Right cardiac atrium (tissue), 5 donors: Measurements from ENCODE around the gene TIGAR. TPM values are rescaled to one million over a fixed set of nuclear protein-coding genes. Genes with fewer than 3 reads are reported as not detected.

ENCODE experiments used
- ATAC-seq, 2 donors: fragments of 200-7000 bp; cut with Tn5 transposase; one replicate each; pipeline versions ENCODE4 v1.8.0 to v1.9.1; 2020; ENCODE audit warnings: moderate library complexity in 2 of 2, mild to moderate bottlenecking in 1 of 2
- DNase-seq, 3 donors: peaks; one replicate each; pipeline ENCODE4 v3.0.0-alpha.2; 2020
- H3K27ac ChIP-seq: one replicate; pipeline ENCODE4 v1.5.1; 2013; ENCODE audit warnings: mild to moderate bottlenecking, low read length, control low read depth, moderate library complexity
- H3K27me3 ChIP-seq: one replicate; pipeline ENCODE4 v1.6.1; 2013; ENCODE audit not compliant: control insufficient read depth, insufficient read depth
- H3K4me1 ChIP-seq: one replicate; pipeline ENCODE4 v1.6.1; 2013; ENCODE audit warnings: low read length; ENCODE audit not compliant: control insufficient read depth, insufficient read depth
- H3K4me3 ChIP-seq: one replicate; pipeline ENCODE4 v1.5.1; 2013; ENCODE audit warnings: low read length, control low read depth
- H3K9me3 ChIP-seq: one replicate; pipeline ENCODE4 v1.6.1; 2013; ENCODE audit warnings: low read length; ENCODE audit not compliant: control insufficient read depth
- WGBS: extraction: QIAGEN DNeasy Blood & Tissue Kit; methylation state at CpG from one replicate; pipeline ENCODE4 v1.1.7; 2013; 5-methylcytosine and 5-hydroxymethylcytosine counted together
- intact Hi-C, 4 donors: fragments of 100-400 bp; cut with DNase I; formaldehyde crosslinking; loops; one replicate each; pipeline versions ENCODE4 v1.11.0 to v1.14.0; 2022 to 2023
- long read RNA-seq, 4 donors: library from polyadenylated mRNA; unstranded; transcript quantifications; one replicate each; pipeline ENCODE4 v2.0.0, GENCODE V29; 2020 to 2021
- polyA plus RNA-seq: library from polyadenylated mRNA; stranded (reverse); fragments of 200-250 nt; gene quantifications from one replicate; pipeline ENCODE4 v1.2.3, GENCODE V29; 2013
- total RNA-seq, 4 donors: library from RNA; stranded (reverse); fragmentation: NEBNext Ultra II Directional; extraction: Animal tissue kit (Norgen Biotek cat#: 25700); gene quantifications; one replicate each; pipeline ENCODE4 v1.2.1, GENCODE V29; 2021
- donor health status: healthy with polysubstance abuse.
- donor health status: DM: no; HTN: yes; CAD: no.
- donor health status: DM: no; HTN: no; CAD: no.
- donor health status: DM: no; HTN: yes; CAD: no; lungs with severe emphysema.
- donor health status: DM: yes; HTN: yes; CAD: no.

TIGAR gene
- total RNA-seq, result 10 to 100 TPM in 2 of 4 donors, 1 to 10 TPM in 2; 8.6 to 14.5 (median 11.1) TPM
- 4.9 TPM for polyA plus RNA-seq
- long read RNA-seq, donor 1, transcript TIGAR-201 (6 exons, 2,782 nt), result major isoform, 8 of 13 reads
- long read RNA-seq, donor 1, partial matches to known transcripts, result 0 of 13 reads
- long read RNA-seq, donor 1, other reads (novel, unspliced or antisense), result 5 of 13 reads
- long read RNA-seq, donor 2, partial matches to known transcripts, result 0 of 4 reads
- long read RNA-seq, donor 2, other reads (novel, unspliced or antisense), result 1 of 4 reads
- long read RNA-seq, donor 3, transcript TIGAR-201 (6 exons, 2,782 nt), result major isoform, 31 of 31 reads
- long read RNA-seq, donor 3, partial matches to known transcripts, result 0 of 31 reads
- long read RNA-seq, donor 3, other reads (novel, unspliced or antisense), result 0 of 31 reads
- long read RNA-seq, donor 4, partial matches to known transcripts, result 0 of 2 reads
- long read RNA-seq, donor 4, other reads (novel, unspliced or antisense), result 0 of 2 reads

GRCh38 chr12:4320853-4321701 lies at the start of gene TIGAR:
Gene TIGAR, plus strand, starts transcription at chr12:4321213. Its CDS starts 59 bp downstream, at chr12:4321272.
- intact Hi-C loops, result no loop called here
- no peaks in the 10 kb centered on the region for H3K9me3 ChIP-seq
- WGBS, result under 1% methylated on average over 76 of the region's 76 CpGs
- peak within 1 kb of the TSS; percentile 59 for H3K27ac ChIP-seq
- H3K4me1 ChIP-seq, result no peaks in the 10 kb centered on the region
- ATAC-seq (peak; percentile 100), DNase-seq (peak; percentile 96 to 98 (median 97))
- H3K27me3 ChIP-seq, result no peaks in the 10 kb centered on the region
- H3K4me3 ChIP-seq, result peak within 1 kb of the TSS; percentile 69

DNA sequence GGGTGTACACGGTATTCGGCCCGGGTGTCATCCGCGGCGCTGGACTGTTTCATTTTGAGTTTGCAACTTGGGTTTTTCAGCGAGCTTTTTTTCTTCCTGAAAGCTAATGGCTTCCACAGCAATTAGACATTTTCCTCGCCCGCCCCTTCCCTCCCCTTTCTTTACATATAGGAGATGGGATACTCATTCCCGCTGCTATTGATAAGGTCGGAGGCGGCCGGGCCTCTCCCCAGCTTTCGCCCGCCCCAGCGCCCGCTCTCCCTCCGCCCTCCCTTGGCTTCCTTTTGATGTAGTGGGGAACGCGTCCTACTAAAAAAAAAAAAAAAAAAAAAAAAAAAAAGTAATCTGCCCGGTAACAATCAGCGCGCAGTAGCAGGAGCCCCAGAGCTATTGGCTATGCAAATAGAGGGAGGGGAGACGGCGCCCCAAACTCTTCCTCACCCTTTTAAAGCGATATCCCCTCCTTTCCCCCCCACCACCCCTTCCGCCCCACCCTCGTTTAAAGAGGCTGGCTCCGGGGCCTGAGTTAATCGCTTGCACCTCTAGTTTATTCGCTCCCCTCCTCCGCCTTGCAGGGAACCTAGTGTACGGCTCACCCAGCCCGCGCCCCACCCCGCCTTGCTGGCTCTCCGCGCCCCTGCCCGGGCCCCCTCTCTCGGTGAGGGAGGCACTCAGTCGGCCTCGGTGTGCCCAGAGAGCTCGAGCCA lies 49.1 kb upstream of the TIGAR start:
- DNase-seq (peak; percentile 80 to 92 (median 89)), ATAC-seq (peak; percentile 64 to 68)
- Histone ChIP-seq H3K27ac (peak overlapping the region; percentile 37), H3K4me3 (peak overlapping the region; percentile 75), H3K27me3 (no peaks in the 10 kb centered on the region), H3K9me3 (no peaks in the 10 kb centered on the region), H3K4me1 (peaks cover 4% of the 10 kb centered on the region)
- intact Hi-C loops, result loop anchor here (10.0 kb wide), 4 partner anchors 157 to 277 kb away; no protein-coding TSS in a partner anchor
- under 1% methylated on average over 43 of the region's 43 CpGs for WGBS

DNA sequence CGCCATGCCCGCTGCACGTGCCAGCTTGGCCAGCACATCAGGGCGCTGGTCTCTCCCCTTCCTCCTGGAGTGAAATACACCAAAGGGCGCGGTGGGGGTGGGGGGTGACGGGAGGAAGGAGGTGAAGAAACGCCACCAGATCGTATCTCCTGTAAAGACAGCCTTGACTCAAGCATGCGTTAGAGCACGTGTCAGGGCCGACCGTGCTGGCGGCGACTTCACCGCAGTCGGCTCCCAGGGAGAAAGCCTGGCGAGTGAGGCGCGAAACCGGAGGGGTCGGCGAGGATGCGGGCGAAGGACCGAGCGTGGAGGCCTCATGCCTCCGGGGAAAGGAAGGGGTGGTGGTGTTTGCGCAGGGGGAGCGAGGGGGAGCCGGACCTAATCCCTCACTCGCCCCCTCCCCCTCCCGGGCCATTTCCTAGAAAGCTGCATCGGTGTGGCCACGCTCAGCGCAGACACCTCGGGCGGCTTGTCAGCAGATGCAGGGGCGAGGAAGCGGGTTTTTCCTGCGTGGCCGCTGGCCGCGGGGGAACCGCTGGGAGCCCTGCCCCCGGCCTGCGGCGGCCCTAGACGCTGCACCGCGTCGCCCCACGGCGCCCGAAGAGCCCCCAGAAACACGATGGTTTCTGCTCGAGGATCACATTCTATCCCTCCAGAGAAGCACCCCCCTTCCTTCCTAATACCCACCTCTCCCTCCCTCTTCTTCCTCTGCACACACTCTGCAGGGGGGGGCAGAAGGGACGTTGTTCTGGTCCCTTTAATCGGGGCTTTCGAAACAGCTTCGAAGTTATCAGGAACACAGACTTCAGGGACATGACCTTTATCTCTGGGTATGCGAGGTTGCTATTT lies 48.4 kb upstream of the TIGAR start:
- peak overlapping the region; percentile 75 for H3K4me3 ChIP-seq
- peak; percentile 50 to 85 (median 82) for DNase-seq
- no peaks in the 10 kb centered on the region for H3K27me3 ChIP-seq
- peak in 1 of 2 donors; percentile 2 for ATAC-seq
- peaks cover 4% of the 10 kb centered on the region for H3K4me1 ChIP-seq
- H3K9me3 ChIP-seq, result no peaks in the 10 kb centered on the region
- peak overlapping the region; percentile 37 for H3K27ac ChIP-seq
- WGBS, result under 1% methylated on average over 62 of the region's 62 CpGs
- intact Hi-C loops, result loop anchor here (10.0 kb wide), 4 partner anchors 158 to 278 kb away; no protein-coding TSS in a partner anchor

DNA sequence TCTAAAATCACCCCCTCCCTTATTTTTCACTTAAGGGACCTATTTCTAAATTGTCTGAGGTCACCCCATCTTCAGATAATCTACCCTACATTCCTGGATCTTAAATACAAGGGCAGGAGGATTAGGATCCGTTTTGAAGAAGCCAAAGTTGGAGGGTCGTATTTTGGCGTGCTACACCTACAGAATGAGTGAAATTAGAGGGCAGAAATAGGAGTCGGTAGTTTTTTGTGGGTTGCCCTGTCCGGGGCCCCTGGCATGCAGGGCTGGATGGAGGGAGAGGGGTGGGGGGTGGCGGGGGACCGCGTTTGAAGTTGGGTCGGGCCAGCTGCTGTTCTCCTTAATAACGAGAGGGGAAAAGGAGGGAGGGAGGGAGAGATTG lies 47.8 kb upstream of the TIGAR start:
- peak overlapping the region; percentile 27 for H3K27ac ChIP-seq
- WGBS, result under 1% methylated on average over 10 of the region's 10 CpGs

GRCh38 chr12:4273652-4274395 lies 47.2 kb upstream of the TIGAR start, which contains the start of gene CCND2:
Gene CCND2, plus strand, starts transcription at chr12:4273762. Its CDS starts 279 bp downstream, at chr12:4274041.
- H3K4me3 ChIP-seq, result peak within 1 kb of the TSS; percentile 88
- peak; percentile 91 to 95 (median 95) for DNase-seq
- under 1% methylated on average over 52 of the region's 52 CpGs for WGBS
- ATAC-seq, result peak; percentile 78 to 84
- peak within 1 kb of the TSS; percentile 90 for H3K27ac ChIP-seq
- H3K27me3 ChIP-seq, result no peaks in the 10 kb centered on the region
- H3K4me1 ChIP-seq, result peaks cover 4% of the 10 kb centered on the region
- intact Hi-C loops, result loop anchor here (10.0 kb wide), 4 partner anchors 159 to 279 kb away; no protein-coding TSS in a partner anchor
- H3K9me3 ChIP-seq, result no peaks in the 10 kb centered on the region

More for the DNA sequence above, 47.8 kb upstream of the TIGAR start:
- Histone ChIP-seq H3K9me3 (no peaks in the 10 kb centered on the region), H3K4me3 (peak overlapping the region; percentile 75), H3K27me3 (no peaks in the 10 kb centered on the region), H3K4me1 (peaks cover 4% of the 10 kb centered on the region)
- intact Hi-C loops, result loop anchor here (10.0 kb wide), 4 partner anchors 158 to 278 kb away; no protein-coding TSS in a partner anchor
- ATAC-seq, result no peak
- no peak for DNase-seq

GRCh38 chr12:4274396-4275015 lies 46.5 kb upstream of the TIGAR start:
- no peak for ATAC-seq
- peak in 2 of 3 donors; percentile 62 to 73 for DNase-seq
- peaks cover 4% of the 10 kb centered on the region for H3K4me1 ChIP-seq
- H3K9me3 ChIP-seq, result no peaks in the 10 kb centered on the region
- H3K27me3 ChIP-seq, result no peaks in the 10 kb centered on the region
- intact Hi-C loops, result loop anchor here (5.0 to 10.0 kb wide), 9 partner anchors 160 to 387 kb away; no protein-coding TSS in a partner anchor
- WGBS, result under 1% methylated on average over 42 of the region's 42 CpGs
- H3K4me3 ChIP-seq, result peak overlapping the region; percentile 88
- H3K27ac ChIP-seq, result peak overlapping the region; percentile 90

- H3K27me3 ChIP-seq, result no peaks in the 10 kb centered on the region
- no peak for ATAC-seq
- intact Hi-C loops, result loop anchor here (5.0 to 10.0 kb wide), 9 partner anchors 160 to 388 kb away; no protein-coding TSS in a partner anchor
- DNase-seq, result peak in 2 of 3 donors; percentile 65 to 68
- H3K9me3 ChIP-seq, result no peaks in the 10 kb centered on the region
- peak overlapping the region; percentile 90 for H3K27ac ChIP-seq
- peak overlapping the region; percentile 88 for H3K4me3 ChIP-seq
- H3K4me1 ChIP-seq, result peaks cover 6% of the 10 kb centered on the region
- WGBS, result 3% methylated on average over 43 of the region's 43 CpGs
Observed at GRCh38 chr12:4275016-4275869, 45.8 kb upstream of the TIGAR start.

DNA sequence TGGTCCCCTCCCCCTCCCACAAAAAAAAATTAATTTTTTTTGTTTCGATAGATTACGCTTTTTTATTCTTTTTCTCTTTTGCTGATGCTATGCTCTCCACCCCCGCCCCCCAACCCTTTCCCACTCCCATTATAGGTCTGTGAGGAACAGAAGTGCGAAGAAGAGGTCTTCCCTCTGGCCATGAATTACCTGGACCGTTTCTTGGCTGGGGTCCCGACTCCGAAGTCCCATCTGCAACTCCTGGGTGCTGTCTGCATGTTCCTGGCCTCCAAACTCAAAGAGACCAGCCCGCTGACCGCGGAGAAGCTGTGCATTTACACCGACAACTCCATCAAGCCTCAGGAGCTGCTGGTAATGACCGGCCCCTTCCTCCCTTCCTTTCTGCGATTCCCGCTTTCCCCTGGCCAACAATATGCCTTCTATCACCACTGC lies 45.1 kb upstream of the TIGAR start:
- intact Hi-C loops, result loop anchor here (2.0 to 10.0 kb wide), 10 partner anchors 161 to 389 kb away; no protein-coding TSS in a partner anchor
- Histone ChIP-seq H3K27ac (peak overlapping the region; percentile 88), H3K4me3 (peak overlapping the region; percentile 88), H3K27me3 (no peaks in the 10 kb centered on the region), H3K4me1 (peaks cover 10% of the 10 kb centered on the region), H3K9me3 (no peaks in the 10 kb centered on the region)
- peak in 2 of 3 donors; percentile 62 to 75 for DNase-seq
- ATAC-seq, result no peak
- 34% methylated on average over 14 of the region's 14 CpGs for WGBS
